ENCODE data around the gene TOPBP1. TPM values are rescaled to one million over a fixed set of nuclear protein-coding genes. Genes with fewer than 3 reads are reported as not detected.
"Not testable (repeated sequence)": the region's sequence is repeated elsewhere in the genome, so short reads cannot be mapped to it uniquely, and the experiment has no call there.

The TOPBP1 gene
- total RNA-seq, 1 donor from 2014 or later, result 35.7 TPM

GRCh38 chr3:133674290-133674919 is 12.7 kb upstream of the TOPBP1 start:
- DNase-seq, result no peak

- no peak for DNase-seq
Measured at GRCh38 chr3:133673746-133674145, 12.0 kb upstream of the TOPBP1 start.

DNA sequence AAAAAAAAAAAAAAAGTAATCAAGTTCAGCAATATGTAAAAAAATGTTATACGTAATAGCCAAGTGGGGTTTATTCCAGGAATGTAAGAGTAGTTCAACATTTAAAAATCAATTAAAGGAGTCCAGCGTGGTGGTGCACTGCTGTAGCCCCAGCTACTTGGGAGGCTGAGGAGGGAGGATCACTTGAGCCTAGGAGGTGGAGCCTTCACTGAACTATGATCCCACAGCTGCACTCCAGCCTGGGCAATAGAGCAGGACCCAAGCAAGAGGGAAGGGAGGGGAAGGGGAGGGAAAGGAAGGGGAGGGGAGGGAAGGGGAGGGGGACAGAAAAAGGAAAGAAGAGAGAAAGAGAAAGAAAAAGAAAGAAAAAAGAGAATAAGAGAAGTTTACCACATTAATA is 10.7 kb upstream of the TOPBP1 start:
- DNase-seq, result no peak

- DNase-seq, result no peak
Measured at GRCh38 chr3:133670525-133670995, 8.8 kb upstream of the TOPBP1 start.

- DNase-seq, result no peak
Measured at GRCh38 chr3:133669949-133670524, 8.3 kb upstream of the TOPBP1 start.

- no peak for DNase-seq
Measured at GRCh38 chr3:133667118-133667517, 5.4 kb upstream of the TOPBP1 start.

- not testable (repeated sequence) for DNase-seq
Measured at GRCh38 chr3:133665188-133665587, 3.4 kb upstream of the TOPBP1 start.

DNA sequence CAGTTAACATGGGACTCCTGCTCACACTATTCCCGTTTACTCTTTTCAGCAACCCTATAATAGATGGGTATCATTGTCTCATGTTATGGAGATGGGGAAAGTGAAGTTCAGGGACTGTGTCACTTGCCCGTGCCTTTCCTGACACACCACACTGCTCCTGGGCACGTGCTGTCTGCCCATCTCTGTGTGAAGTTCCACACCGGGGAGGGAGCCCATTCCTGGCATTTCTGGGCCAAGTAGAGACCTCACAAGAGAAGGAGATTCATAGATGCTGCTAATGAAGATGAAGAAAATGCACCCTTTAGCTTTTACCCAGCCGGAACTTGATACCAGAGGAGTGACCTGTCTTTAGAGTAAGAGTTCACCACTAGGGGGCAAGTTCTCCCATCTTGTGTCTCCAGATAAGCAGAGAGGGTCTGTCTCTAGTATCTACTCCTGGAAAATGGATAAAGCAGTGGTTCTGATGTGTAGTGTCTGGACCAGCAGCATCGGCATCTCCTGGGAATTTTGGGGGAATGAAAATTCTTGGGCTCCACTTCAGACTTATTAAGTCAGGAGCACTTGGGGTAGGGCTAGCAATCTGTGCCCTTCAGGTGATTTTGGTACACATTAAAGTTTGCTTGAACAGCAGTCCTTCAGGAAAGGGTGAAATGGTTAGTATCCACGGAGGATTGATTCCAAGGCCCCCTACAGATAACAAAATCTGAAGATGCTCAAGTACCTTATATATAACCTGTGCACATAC is 2.0 kb upstream of the TOPBP1 start:
- DNase-seq, result peak; percentile 71

- peak; percentile 43 for DNase-seq
Measured at GRCh38 chr3:133662278-133662651, 524 bp upstream of the TOPBP1 start.

DNA sequence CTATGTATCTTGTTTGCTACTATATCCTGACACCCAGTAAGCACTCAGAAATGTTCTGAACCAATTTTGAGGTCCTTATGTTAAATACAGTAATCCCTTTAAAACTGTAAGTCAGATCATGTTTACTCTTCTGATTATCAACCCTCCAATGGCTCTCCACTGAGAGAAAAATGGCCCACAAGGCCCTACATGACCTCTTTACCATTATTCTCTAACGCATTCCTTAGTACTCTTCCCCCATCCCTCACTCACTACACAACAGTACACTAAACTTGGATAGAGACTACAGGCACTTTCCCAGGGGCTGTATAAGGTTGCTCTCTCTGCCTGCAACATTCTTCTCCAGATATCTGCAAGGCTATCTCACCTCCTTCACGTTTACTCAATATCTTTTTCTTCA is 1.9 kb downstream of the TOPBP1 start:
- no peak for DNase-seq

- DNase-seq, result peak; percentile 44
Measured at GRCh38 chr3:133655731-133656515, 5.8 kb downstream of the TOPBP1 start.

GRCh38 chr3:133649486-133650068 is 12.2 kb downstream of the TOPBP1 start:
- no peak for DNase-seq

GRCh38 chr3:133644768-133645167 is 17.0 kb downstream of the TOPBP1 start:
- peak; percentile 81 for DNase-seq

- DNase-seq, result no peak
Measured at GRCh38 chr3:133643611-133644010, 18.1 kb downstream of the TOPBP1 start.

- no peak for DNase-seq
Measured at GRCh38 chr3:133641254-133641653, 20.5 kb downstream of the TOPBP1 start.

GRCh38 chr3:133633439-133633838 is 28.3 kb downstream of the TOPBP1 start:
- no peak for DNase-seq

DNA sequence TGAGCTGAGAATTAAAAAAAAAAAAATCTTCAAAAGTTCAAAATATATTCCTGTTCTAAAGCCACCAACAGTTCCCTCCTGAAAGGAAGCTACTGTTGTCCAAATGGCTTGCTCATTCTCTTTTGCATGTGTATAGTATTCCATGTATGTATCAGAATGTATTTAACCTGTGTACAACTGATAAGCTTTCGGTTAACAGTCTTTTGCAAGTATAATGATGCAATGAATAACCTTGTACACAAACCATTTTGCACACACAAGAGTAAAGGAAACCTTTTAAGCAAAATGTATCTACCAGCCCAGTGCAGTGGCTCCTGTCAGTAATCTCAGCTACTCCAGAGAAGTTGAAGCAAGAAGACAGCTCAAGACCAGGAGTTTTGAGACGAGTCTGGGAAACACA is 32.6 kb downstream of the TOPBP1 start:
- DNase-seq, result no peak

DNA sequence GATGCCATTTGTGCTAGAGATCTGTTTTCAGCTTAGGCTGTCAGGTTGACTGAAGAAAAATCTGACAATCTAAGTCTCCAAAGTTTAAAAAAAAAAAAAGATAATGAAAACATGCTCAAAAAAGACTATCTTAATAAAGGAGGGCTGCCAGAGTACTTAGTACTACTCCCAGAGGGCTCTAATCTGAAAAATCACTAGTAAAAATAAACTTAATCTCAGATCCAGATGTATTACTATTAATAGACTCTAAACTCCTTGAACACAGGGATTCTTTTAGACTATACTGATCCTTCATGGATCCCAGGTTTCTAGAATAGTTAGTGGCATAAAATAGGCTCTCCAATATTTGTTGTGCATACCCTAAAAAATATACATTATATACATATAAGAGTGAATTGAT is 34.0 kb downstream of the TOPBP1 start:
- DNase-seq, result no peak

- no peak for DNase-seq
Measured at GRCh38 chr3:133620066-133620784, 41.5 kb downstream of the TOPBP1 start.

DNA sequence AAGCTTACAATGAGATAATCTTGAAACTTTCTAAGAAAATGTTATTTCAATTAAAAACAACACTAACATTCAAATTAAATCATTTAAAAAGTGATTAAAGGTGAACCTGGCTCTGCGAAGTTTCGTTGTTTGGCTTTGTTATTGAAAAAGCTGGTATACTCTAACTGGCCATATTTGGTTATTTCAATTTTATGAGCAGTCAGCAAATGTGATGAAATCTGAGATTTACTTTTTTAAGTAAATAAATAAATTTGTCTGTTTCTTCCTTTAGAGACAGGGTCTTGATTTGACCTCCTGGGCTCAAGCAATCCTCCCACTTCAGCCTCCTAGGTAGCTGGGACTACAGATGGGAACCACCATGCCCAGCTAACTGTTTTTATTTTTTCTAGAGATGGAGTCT is 50.2 kb downstream of the TOPBP1 start:
- DNase-seq, result no peak

DNA sequence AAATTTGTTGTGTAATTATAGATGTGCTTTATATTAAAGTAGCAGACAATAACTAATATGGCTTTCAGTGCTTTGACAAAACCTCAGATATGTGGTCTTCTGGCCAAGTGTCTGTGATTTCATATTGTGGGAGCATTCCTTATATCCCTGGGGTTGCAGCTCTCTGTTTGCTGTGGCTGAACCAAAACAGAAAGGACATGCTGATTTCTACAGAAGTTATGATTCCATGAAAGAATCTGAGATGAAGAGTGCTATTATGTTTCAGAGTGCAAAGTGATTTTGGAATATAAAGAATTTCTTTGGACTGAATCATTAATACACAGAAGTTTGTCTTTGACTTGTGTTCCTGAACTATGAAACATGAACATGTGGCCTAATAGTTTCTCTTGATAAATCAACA is 51.7 kb downstream of the TOPBP1 start:
- no peak for DNase-seq

- no peak for DNase-seq
Measured at GRCh38 chr3:133608388-133608787, 53.4 kb downstream of the TOPBP1 start.
